GM18907 (cell line): Measurements from ENCODE around the gene ABCE1.

Experiments
- ATAC-seq: cut with Tn5 transposase; IDR thresholded peaks from one replicate; pipeline ENCODE4 v1.9.1; 2021; ENCODE audit warnings: mild to moderate bottlenecking, moderate library complexity; ENCODE audit not compliant: unreplicated experiment

ABCE1 gene

DNA sequence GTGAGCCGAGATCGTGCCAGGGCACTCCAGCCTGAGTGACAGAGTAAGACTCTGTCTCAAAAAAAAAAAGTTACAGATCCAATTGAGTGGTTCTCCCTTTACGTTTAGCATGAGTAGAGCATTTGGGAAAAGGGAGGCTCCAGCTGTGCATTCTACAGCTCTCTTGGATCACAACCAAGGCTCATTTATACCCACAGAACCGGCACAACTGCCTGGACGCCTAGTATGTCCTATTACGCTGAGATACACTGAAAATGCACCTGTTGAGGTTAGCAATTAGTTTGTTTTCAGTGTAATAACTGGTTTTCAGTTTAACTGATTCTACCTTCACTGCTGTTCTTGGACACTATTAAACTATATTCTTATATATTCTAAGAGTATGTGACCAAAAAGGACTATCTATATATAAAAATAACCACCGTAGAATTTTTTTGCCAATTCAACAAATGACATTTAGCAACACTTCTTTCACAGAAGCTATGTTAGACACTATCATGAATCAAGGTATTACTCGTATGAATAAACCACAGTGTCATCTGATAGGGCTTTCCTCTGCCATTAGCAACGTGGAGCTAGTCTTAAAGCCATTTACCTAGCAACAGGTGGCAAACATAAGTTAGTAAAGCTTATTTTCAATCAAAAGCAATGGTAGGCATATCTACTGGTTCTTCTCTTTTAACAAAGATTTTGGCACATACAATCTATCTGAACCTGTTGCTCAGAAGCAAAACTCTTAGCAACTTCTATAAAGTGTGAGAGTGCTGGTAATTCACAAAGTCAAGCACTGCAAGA is 78.7 kb downstream of the ABCE1 start:
- ATAC-seq = no peak

DNA sequence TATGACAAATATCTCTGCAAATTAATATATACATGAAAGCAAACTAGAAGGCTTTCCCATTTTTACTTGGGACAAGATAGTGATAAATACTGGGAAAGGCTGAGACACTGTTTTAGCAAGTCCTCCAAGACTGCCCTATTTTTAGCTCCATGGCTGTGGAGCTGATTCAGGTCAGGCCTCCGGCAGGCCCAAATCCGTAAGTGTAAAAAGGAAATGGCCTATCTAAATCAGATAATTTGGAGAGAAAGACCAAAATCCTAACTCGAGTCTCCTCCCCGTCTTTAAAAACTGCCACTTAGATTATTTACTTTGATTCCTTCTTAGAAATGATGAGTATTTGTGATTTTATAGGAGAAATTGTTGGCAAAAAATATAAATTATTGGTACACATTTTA is 79.4 kb downstream of the ABCE1 start:
- no peak for ATAC-seq

DNA sequence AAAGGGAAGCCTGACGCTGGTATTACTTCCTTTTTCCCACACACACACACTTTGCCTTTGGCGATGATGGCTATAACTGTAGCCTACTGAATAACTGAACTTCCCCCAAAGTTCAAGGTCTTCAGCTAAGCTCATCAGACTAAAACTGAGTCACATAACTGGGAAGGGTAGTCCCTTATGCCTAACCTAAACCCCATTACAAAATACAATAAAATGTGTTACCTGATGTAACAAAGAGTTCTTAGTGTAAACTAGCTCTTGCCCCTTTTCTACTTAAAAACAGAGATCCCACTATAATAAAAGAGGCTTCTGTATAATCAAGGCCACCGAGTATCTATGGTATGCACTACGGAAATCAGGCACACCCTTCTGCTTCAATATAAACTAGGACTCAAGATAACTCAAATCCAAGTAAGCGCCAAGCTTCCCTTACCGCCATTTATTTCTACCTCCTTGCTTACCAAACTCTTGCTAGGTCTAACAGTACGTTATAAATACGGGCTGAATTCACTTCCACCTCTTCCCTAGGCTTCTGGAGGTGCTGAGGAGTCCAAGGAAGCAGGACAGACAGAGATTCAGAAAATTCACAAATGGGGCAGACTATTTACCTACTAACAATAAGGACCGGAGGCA is 79.9 kb downstream of the ABCE1 start:
- no peak for ATAC-seq

DNA sequence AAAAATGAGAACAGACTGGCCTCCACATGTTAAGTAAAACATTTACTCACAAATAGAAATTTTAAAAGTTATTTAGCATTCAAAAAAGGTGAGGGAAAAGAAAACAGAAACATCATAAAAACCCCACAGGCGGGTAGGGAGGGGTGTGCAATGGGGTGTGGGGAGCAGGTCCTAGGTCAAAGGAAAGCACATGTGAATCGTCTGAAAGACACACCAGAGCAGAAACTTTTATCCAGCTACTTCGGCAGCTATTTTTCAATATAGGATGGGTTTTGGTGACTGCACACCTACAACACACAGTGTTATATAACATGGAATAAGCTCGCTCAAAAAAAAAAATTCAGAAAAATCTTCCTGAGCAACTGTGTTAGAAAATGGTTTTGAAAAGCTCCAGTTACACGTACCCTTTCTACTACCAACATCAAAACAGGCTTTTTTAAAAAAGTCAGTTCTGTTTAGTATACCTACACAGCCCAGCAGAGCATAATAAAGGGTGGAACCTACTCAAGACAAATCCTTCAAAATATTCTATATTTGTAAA is 80.7 kb downstream of the ABCE1 start:
- no peak for ATAC-seq
